ENCODE data around the gene EEF1AKMT3. TPM values are rescaled to one million over a fixed set of nuclear protein-coding genes. Genes with fewer than 3 reads are reported as not detected.

EEF1AKMT3 gene
- total RNA-seq, 2 donors from 2014 or later = 7.9 to 9.3 TPM

GRCh38 chr12:57732726-57733593 lies 39.5 kb upstream of the EEF1AKMT3 start:
- DNase-seq (ENCODE audit: low spot score) = no peak
- intact Hi-C loops (cut with DNase I) = no loop called here

GRCh38 chr12:57733928-57734327 lies 38.5 kb upstream of the EEF1AKMT3 start:
- intact Hi-C loops (cut with DNase I) = no loop called here
- peak; percentile 68 for DNase-seq (ENCODE audit: low spot score)

DNA sequence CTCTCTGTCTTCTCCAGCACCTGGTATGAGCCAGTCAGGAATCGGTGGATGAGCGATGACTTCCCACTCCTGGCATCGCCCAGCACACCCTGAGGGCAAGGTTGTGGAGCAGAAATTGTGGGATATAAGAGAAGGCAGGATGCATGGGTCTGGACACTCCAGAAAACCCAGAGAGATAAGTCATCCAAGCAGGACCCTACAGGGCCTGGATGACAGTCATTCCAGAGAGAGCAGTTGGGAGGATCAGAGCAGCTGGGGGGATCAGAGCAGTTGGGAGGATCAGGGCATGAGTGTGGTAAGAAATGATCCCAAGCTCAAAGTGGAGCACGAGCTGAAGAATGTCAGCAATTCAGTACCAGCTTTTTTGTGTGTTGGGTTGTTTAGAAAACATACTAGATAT lies 37.8 kb upstream of the EEF1AKMT3 start:
- peak; percentile 24 for DNase-seq (ENCODE audit: low spot score)
- intact Hi-C loops (cut with DNase I) = no loop called here

- intact Hi-C loops (cut with DNase I) = no loop called here
- DNase-seq (ENCODE audit: low spot score) = peak; percentile 55
Measured at GRCh38 chr12:57735198-57735855, 37.1 kb upstream of the EEF1AKMT3 start.

GRCh38 chr12:57735952-57736740 lies 36.3 kb upstream of the EEF1AKMT3 start:
- intact Hi-C loops (cut with DNase I) = no loop called here
- peak; percentile 79 for DNase-seq (ENCODE audit: low spot score)

GRCh38 chr12:57736741-57737466 lies 35.5 kb upstream of the EEF1AKMT3 start:
- no peak for DNase-seq (ENCODE audit: low spot score)
- intact Hi-C loops (cut with DNase I) = no loop called here

GRCh38 chr12:57737467-57738460 lies 34.6 kb upstream of the EEF1AKMT3 start:
- intact Hi-C loops (cut with DNase I) = no loop called here
- DNase-seq (ENCODE audit: low spot score) = no peak

DNA sequence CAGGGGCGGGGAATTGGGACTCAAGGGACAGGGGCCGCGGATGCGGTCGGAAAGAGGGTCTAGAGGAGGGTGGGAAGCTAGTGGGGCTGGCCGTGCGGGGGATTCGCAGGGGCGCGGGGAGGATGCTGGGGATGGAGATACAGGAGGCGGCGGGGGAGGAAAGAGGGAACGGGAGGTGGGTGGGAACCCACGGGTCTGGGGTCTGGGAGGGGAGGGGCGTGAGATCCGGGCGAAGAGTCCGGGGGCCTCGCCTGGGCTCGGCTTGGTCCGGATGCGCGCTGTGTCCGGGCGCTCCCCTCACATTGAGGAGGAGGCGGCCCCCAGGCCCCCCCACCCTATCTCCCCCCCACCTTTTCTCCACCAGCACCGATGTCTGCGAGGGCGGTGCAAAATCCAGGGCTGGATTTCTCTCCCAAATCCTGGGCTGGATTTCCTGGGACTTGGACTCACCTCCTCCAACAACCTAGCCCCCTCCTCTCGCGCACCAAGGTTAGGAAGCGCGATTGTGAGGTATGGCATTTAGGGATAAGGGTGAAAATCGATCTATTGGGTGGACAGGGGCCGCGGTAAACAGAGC lies 33.7 kb upstream of the EEF1AKMT3 start, which contains the start of gene AGAP2:
Gene AGAP2, minus strand, starts transcription at position 82 of the 577 bp plus-strand sequence. CDS start 496 bp downstream, outside the sequence.
- intact Hi-C loops (cut with DNase I) = no loop called here
- no peak for DNase-seq (ENCODE audit: low spot score)

DNA sequence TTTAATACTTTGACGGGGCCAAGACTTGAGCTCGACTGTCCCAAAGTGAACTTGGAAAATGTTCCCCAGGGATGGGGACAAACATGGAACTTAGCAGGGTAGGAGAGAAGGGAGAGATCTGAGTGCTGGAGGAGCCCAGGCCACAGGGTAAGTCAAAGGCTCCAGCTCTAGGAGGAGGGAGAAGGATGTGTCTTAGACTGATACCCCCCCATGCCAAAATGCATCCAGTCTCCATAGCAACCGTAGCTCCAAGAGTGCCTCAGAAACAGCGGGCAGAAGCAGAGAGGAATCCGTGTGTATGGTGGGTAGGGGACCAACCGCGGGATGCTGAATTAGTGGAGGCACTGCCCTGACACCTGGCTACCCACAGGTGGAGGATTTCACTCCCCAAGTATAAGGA lies 33.0 kb upstream of the EEF1AKMT3 start:
- no peak for DNase-seq (ENCODE audit: low spot score)
- intact Hi-C loops (cut with DNase I) = no loop called here

- intact Hi-C loops (cut with DNase I) = no loop called here
- peak; percentile 44 for DNase-seq (ENCODE audit: low spot score)
Measured at GRCh38 chr12:57739914-57740538, 32.4 kb upstream of the EEF1AKMT3 start.

DNA sequence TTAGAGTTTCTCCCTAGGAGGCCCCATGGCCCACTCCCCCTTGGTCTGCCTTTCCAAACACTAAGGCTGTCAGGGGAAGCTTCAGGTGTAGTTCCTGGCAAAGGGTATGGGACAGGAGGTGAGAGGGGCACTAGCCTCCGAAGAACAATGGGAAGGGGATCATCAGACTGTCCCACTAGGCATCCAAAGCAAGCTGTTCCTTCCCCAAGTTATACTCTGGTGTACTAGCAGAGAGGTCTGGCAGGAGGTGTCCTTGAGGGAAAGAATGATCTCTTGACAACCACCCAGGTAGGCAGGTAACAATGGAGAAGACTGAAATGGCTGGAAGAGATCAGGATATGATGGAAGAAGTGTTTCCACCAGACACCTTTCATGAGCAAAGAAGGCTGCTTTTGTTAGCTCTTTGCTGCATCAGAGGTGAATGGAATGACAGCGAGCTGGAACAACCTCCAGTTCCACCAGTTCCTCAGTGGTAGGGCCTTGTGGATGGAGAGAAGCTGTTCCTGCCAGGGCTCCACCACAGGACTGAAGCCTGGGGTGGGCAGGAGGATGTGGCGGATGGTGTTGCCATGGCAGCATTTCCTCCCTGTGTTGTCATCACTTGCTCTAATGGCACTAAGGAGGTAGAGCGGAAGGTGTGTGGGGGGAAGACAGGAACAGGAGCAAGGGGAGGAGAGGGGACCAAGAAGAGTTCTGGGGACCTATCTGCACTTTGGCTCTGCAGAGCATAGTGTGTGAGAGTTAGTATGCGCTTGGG lies 31.6 kb upstream of the EEF1AKMT3 start:
- DNase-seq (ENCODE audit: low spot score) = peak; percentile 79
- intact Hi-C loops (cut with DNase I) = no loop called here

GRCh38 chr12:57741413-57741789 lies 31.0 kb upstream of the EEF1AKMT3 start:
- DNase-seq (ENCODE audit: low spot score) = peak; percentile 56
- intact Hi-C loops (cut with DNase I) = no loop called here

GRCh38 chr12:57741844-57742738 lies 30.3 kb upstream of the EEF1AKMT3 start:
- DNase-seq (ENCODE audit: low spot score) = peak; percentile 84
- intact Hi-C loops (cut with DNase I) = no loop called here

DNA sequence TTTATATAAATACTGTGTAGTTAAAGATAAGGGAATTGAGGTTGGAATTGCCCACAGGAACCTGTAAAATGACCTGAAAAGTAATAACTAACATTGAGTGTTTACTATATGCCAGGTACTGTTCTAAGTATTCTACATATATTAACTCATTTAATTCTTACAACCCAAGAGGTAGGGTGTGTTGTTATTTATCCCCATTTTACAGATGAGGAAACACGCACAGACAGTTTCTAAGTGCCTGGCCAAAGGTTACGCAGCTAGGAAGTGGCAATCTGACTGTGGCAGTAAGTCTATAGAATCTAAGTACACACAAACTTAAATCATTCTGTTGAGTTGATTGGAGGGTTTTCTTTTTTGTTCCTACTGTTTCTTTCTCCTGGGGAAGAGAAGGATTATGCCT lies 28.6 kb upstream of the EEF1AKMT3 start:
- intact Hi-C loops (cut with DNase I) = no loop called here
- no peak for DNase-seq (ENCODE audit: low spot score)

DNA sequence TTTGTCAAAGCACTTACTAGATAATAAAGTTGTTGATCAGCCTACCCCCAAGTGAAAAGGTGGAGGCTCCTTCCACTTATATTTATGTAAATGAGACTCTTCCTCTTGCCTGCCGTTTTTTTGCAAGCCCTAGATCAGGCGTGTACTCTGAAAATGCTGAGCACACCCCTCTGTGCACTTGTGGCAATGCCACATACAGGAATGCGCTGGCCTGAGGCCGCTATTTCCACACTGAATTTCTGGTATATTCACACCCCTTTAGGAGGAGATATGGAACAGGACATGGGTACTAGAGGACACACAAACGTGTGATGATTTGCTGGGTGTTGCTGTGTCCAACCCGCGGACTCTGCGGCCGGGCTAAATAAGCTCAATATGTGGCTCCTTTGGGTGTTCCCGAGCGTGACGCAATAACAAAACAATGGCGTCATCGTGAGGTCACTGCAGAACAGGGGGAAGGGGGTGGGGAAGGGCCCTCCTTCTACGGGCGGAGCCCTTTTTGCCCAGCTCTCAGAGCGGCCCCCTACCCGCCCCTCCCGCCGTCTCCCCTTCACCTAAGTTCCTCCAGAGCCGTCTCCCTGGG lies 28.1 kb upstream of the EEF1AKMT3 start:
- DNase-seq (ENCODE audit: low spot score) = peak; percentile 95
- intact Hi-C loops (cut with DNase I) = no loop called here

Data from posterior vena cava (tissue), 2 donors.